Measurements from ENCODE around the gene DENND6B.
"Not testable (repeated sequence)": the region's sequence is repeated elsewhere in the genome, so short reads cannot be mapped to it uniquely, and the experiment has no call there.

Gene DENND6B

DNA sequence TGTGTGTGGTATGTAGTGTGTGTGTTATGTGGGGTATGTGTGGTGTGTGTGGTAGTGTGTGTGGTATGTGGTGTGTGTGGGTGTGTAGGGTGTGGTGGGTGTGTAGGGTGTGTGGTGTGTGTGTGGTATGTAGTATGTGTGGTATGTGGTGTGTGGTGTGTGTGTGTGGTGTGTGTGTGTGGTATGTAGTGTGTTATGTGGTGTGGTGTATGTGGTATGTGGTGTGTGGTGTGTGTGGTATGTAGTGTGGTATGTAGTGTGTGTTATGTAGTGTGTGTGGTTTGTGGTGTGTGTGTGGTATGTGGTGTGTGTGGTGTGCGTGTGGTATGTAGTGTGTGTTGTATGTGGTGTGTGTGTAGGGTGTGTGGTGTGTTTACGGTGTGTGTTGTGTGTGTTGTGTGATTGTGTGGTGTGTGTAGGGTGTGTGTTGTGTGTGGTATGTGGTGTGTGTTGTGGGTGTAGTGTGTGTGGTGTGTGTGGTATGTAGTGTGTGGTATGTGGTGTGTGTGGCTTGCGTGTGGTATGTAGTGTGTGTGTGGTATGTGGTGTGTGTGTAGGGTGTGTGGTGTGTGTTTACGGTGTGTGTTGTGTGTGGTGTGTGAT is 12.1 kb upstream of the DENND6B start:
- no peak for DNase-seq

DNA sequence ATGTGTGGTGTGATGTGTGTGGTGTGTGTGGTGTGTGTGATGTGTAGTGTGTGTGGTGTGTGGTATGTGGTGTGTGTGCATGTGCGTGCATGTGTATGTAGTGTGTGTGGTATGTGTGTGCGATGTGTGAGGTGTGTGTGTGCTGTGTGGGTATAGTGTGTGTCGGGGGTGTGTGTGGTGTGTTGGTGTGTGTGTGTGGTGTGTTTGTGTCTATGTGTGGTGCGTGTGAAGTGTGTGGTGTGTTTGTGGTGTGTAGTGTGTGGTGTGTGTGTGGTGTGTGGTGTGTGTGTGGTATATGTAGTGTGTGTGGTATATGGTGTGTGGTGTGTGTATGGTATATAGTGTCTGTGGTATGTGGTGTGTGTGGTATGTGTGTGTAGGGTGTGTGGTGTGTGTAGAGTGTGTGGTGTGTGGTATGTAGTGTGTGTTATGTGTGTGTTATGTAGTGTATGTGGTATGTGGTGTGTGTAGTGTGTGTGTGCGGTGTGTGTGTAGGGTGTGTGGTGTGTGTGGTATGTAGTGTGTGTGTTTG is 11.3 kb upstream of the DENND6B start:
- DNase-seq = no peak

- DNase-seq = no peak
Measured at GRCh38 chr22:50337262-50338041, 10.6 kb upstream of the DENND6B start.

DNA sequence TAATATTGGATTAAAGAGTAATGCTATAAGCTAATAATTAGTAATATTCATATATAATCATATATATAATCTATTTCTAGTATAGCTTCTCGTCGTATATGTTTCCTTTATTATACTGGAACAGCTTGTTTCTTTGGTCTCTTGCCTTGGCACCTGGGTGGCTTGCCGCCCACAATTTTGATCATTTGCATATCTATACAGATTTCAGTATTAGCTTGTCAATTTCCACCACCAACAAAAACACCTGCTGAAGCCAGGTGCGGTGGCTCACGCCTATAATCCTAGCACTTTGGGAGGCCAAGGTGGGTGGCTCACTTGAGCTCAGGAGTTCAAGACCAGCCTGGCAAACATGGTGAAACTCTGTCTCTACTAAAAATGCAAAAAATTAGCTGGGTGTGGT is 7.6 kb upstream of the DENND6B start:
- not testable (repeated sequence) for DNase-seq

DNA sequence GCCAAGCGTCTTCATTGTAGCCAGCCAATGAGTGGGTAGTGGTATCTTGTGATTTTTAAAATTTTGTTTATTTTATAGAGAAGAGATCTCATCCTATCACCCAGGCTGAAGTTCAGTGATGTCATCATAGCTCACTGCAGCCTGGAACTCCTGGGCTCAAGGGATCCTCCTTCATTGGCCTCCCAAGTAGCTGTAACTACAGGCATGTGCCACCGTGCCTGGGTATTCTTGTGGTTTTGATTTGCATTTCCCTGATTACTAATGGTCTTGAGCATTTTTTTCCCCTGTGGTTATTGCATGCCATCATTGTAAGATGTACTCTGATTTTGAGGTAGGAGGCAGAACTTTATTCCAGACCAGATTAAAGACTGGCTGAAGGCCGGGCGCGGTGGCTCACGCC is 2.4 kb upstream of the DENND6B start:
- DNase-seq = no peak

DNA sequence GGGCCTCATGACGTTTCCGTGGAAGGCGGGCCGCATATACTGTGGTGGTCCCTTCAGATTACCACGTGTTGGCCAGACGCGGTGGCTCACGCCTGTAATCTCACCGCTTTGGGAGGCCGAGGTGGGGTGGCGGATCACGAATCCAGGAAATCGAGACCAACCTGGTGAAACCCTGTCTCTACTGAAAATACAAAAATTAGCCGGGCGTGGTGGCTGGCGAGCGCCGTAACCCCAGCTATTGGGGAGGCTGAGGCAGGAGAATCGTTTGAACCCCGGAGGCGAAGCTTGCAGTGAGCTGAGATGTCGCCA is 853 bp upstream of the DENND6B start:
- no peak for DNase-seq

- no peak for DNase-seq
Measured at GRCh38 chr22:50326225-50326955, 422 bp downstream of the DENND6B start.

DNA sequence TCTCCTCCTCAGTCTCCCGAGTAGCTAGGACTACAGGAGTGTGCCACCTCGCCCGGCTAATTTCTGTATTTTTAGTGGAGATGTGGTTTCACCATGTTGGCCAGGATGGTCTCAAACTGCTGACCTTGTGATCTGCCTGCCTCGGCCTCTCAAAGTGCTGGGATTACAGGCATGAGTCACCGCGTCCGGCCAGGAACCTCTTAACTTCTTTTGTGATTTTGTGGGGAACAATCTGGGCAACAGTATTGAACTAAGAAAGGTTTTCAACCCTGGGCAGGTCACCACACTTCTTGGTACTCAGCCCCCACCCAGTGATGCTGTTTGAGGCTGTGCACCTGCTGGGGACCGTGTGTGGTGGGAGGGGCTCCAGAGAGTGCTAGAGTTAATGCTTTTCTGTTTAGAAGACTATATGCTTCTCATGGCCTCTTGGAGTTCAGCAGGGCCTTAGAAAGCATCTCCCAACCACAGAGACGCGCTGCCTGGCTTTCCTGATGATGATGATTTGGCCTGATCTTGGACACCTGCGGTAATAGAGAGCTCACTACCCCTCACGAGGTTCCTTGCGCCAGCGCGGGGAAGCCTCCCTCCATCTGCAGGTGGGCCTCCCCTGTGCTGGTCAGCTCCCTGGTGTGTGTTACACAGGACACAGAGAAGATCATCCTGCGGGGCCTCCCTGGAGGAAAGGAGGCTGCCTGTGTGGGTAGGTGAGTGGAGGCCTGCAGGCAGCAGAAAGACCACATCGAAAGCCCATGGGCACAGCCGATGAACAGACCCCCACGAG is 1.2 kb downstream of the DENND6B start:
- DNase-seq = no peak

DNA sequence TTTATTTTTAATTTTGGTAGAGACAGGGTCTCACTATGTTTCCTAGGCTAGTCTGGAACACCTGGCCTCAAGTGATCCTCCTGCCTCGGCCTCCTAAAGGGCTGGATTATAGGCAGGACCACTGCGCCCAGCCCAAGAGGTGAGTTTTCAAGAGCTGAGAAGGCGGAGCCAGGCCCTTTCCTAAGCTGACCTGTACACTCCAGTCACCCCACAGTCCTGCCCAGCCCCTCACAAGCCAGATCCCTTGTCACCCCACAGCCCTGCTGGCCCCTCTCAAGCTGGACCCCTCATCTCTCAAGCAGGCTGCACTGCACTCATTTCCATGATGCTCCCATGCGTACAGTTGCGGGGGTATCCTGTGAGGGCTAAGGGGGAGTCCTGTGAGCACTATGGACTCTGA is 2.9 kb downstream of the DENND6B start:
- no peak for DNase-seq

GRCh38 chr22:50322382-50323104 is 4.3 kb downstream of the DENND6B start:
- not testable (repeated sequence) for DNase-seq

- no peak for DNase-seq
Measured at GRCh38 chr22:50320671-50321325, 6.0 kb downstream of the DENND6B start.

DNA sequence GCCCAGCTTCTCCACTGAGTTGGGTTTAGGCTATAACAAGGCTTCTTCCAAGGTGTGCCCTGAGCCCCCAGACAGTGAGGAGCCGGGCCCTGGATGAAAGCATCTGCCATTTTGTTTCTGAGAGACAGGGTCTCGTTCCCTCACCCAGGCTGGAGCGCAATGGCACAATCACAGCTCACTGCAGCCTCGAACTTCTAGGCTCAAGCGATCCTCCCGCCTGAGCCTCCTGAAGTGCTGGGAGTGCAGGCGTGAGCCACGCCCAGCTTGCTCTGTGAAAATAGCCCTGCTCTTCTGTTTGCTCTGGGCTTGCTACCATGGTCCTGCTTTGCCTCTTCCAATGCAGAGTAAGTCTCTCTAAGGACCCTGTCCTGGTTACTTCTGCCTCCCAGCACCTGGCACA is 6.7 kb downstream of the DENND6B start:
- no peak for DNase-seq

GRCh38 chr22:50319503-50319951 is 7.3 kb downstream of the DENND6B start:
- no peak for DNase-seq

DNA sequence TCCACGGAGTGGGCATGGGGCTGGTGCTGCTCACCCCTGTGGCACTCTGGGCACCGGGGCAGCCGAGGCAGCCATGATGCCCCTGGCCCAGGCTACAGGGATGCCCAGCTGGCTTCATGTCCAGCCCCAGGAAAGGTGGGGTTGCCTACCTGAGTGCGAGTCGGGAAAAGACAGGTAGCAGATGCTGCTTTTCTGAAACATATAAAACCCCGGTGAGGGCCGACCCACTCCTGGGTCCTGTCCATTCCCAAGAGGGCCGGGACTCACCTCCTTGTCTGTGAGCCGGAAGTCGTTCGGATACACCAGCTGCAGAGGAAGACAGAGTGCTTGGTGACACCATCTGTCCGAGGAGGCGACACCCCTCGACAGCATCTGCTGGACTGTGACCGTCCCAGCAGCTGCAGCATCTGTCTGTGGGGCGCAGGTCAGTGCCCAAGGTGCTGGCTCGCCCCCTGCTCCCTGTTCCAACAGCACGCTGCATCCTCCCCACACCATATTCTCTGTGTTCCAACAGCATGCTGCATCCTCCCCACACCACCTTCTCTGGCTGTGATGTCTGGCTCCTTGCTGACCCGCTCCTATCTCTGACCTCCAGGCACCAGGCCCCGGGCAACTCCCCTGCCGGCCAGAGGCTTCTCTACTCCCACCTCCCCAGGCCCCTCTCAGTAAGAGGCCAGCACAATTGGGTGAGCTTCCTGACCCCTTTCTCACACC is 8.0 kb downstream of the DENND6B start:
- no peak for DNase-seq

DNA sequence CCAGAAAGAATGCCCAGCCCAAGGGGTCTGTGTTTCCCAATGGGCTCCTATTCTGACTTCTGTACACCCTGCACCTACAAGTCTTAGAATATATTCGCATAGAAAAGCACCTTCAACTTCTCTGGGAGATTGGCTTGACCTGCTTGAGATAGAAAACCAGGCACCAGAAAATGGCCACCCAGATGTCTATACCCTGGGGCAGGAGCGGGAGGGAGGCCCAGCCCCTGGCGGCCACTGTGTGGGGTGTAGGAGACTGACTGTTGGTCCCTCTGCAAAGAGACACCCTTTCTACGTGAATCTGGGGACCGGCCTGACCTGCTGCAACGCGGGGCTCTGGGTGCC is 8.5 kb downstream of the DENND6B start:
- no peak for DNase-seq

GRCh38 chr22:50317674-50318073 is 9.1 kb downstream of the DENND6B start:
- DNase-seq = no peak

GRCh38 chr22:50317178-50317577 is 9.6 kb downstream of the DENND6B start:
- DNase-seq = no peak

DNA sequence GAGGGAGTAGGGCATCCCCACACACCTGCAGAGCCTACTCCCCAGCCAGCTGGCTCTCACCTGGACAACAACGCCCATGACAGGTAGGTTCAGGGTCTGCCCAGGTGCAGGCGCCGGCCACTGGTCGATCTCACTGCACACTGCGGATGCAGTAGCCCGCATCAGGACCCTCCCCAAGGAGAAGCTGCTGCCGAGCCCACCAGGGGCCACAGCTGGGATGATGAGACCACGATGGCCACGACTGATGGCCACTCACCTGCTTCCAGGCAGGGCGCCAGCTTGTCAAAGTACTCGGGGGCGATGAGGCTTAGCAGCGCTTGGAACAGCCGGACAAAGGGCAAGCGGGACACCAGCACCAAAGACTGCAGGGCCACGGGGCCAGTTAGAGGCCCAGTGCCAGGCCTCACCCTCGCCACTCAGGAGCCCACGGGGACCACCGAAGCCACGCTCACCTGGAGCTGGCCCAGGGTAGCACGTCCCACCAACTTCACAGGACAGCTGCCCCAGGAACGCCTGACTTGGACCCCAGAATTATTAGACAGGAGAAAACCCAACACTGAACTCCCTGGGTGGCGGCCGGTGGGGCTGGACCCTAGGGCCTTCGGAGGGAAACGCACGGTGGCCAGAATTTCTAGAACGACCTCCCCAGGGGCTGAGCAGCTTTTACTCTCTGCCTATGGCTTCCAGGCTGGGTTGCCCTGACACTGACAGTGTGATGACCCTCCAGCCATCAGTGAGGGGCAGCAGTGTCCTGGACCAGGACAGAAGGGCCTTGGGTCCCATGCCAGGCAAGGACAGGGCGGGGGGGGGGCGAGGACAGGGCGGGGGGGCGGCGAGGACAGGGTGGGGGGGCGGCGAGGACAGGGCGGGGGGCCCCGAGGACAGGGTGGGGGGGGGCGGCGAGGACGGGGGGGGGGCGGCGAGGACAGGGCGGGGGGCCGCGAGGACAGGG is 10.4 kb downstream of the DENND6B start:
- no peak for DNase-seq

DNA sequence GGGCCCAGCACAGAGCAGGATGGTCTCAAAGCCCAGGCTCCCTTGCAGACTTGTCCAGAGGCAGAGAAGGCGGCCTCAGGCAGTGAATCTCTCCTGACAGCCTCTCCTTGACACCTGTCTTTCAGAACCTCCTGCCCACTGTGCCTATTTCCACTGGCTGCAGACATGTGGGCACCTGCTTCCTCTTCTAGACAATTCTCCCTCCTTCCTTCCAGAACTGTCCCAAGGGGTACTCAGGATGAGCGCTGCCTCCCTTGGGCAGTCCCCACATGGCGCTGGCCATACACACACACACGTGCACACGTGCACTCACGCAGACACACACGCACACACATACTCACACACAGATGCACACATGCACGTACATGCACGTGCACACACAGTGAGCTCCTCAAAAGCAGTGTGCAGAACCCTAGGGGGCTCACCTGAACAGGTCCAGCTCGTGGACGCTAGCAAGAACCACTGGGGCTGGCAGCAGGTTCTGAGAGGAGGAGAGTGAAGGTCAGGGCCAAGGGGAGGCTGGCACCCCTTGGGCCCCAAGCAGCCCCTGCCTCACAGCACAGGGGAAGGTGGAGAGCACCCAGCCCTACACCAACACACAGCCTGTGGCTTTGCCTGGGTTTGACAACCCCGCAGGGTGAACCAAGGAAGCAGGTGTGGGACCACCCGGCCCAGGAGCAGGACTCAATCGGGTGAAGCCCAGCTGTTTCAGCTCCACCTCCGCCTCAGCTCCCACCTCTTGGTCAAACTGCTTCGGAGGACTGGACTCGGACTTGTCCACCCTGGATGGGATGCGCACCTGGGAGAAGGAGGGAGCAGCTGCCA is 11.3 kb downstream of the DENND6B start:
- DNase-seq = no peak

Data from activated CD8-positive, alpha-beta memory T cell treated with anti-CD3 and anti-CD28 coated beads, Interleukin-2, amount 50 U/mL, for 4 hours (primary cell).